Activated CD4-positive, CD25-positive, alpha-beta regulatory T cell treated with anti-CD3 and anti-CD28 coated beads, Interleukin-2, amount 50 U/mL, for 72 hours (primary cell): ENCODE measurements around the gene NTSR1.

Experiments
- DNase-seq: peaks from one replicate; pipeline ENCODE4 v3.0.0; 2021

NTSR1 gene

DNA sequence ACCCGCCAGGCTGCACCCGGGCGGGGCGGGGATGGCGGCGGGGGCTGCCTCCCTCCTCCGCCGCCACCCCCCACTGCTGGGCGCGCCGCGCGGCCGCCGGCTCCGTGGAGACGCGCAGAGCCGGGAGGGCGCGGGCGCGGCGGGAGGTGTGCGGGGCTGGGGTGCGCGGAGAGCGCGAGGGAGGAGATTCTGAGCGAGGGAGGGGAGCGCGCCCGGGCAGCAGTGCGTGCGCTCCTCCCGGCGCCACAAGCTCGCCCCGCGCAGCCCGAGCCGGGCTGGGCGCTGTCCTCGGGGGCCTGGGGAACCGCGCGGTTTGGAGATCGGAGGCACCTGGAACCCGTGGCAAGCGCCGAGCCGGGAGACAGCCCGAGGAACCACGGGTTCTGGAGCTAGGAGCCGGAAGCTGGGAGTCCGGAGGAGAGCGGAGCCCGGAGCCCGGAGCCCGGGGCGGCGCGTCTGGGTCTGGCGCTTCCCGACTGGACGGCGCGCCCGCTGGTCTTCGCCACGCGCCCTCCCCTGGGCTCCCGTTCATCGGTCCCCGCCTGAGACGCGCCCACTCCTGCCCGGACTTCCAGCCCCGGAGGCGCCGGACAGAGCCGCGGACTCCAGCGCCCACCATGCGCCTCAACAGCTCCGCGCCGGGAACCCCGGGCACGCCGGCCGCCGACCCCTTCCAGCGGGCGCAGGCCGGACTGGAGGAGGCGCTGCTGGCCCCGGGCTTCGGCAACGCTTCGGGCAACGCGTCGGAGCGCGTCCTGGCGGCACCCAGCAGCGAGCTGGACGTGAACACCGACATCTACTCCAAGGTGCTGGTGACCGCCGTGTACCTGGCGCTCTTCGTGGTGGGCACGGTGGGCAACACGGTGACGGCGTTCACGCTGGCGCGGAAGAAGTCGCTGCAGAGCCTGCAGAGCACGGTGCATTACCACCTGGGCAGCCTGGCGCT lies at the start of gene NTSR1:
TSS of gene NTSR1 (plus strand) at position 246 of the 946 bp plus-strand sequence. CDS start at position 618, 372 bp downstream.
- DNase-seq: no peak

GRCh38 chr20:62659488-62660239 lies 49.0 kb upstream of the NTSR1 start:
- DNase-seq: no peak

DNA sequence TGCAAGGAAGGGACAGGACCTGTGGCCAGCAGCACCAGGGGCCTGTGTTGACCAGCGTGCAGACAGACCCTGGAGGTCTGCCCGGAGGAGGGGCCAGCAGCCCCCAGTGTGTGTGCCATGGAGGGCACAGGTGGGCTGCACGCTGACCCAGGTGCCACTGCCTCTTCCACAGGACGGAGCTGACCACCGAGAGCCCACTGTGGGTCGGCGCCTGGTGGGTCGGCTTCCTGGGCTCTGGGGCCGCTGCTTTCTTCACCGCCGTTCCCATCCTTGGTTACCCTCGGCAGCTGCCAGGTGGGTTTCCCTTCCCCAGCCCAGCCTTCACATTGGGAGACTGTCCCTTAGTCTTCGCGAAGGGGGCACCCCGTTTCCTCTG lies 48.4 kb upstream of the NTSR1 start:
- no peak for DNase-seq

DNA sequence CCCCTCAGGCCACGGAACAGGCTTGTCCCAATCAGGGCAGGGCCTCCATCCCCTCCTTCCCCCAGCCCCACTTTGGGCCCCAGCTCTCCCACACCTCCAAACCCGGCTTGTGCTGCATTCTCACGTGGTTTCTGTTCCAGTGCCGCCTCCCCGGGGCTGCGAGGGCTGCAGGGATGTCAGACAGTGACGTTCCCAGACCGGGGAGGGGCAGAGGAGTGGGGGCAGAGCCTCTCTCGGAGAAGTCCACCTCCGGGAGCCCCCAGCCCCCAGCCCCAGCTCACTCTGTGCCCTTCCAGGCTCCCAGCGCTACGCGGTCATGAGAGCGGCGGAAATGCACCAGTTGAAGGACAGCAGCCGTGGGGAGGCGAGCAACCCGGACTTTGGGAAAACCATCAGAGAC lies 47.9 kb upstream of the NTSR1 start:
- DNase-seq: no peak

GRCh38 chr20:62661647-62662046 lies 47.0 kb upstream of the NTSR1 start:
- DNase-seq: no peak

DNA sequence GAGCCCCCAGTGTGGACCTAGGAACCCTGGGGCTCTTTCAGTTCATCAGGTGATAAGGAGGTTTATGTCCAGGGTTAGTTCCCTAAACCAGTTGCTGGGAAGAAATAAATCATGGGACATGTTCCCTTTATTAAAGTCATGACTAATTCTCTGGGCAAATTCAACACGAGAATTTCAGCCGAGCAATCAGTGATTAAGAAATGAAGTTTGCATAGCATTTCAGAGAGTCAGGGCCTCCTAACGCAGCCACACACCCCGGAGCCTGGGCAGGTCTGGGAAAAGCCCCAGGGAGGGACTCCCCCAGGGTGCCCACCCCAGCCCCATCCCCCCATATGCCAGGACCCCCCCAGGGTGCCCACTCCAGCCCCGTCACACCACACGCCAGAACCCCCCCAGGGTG lies 46.2 kb upstream of the NTSR1 start:
- no peak for DNase-seq

GRCh38 chr20:62663145-62664018 lies 45.3 kb upstream of the NTSR1 start:
- no peak for DNase-seq

GRCh38 chr20:62664019-62664971 lies 44.3 kb upstream of the NTSR1 start:
- DNase-seq: no peak

DNA sequence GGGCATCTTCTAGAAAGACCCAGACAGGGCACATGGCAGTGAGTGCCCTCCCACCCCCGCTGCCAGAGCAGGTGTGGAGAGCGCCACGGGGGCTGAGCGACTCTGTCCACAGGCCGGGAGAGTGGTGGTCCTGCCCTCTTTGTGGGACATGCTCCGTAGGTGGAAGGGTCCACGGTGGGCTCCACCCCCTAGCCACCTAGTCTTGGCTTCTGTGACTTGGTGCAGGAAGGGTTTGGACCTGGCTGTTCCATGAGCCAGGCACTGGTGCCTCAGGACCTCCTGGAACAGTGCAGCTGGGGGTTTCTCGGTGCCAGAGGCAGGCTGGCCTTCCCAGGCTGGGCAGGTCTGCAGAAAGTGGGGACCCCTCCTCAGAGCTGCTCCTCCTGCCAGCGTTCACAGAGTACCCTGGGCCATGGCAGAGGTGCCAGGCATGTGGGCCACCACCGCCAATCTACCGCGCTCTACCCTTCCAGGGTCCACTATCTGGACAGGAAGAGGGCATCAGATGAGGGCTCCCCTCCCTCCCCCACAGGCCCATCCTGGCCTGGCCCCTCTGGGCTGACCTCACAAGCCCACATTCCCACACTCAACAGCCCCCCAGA lies 43.4 kb upstream of the NTSR1 start:
- no peak for DNase-seq

DNA sequence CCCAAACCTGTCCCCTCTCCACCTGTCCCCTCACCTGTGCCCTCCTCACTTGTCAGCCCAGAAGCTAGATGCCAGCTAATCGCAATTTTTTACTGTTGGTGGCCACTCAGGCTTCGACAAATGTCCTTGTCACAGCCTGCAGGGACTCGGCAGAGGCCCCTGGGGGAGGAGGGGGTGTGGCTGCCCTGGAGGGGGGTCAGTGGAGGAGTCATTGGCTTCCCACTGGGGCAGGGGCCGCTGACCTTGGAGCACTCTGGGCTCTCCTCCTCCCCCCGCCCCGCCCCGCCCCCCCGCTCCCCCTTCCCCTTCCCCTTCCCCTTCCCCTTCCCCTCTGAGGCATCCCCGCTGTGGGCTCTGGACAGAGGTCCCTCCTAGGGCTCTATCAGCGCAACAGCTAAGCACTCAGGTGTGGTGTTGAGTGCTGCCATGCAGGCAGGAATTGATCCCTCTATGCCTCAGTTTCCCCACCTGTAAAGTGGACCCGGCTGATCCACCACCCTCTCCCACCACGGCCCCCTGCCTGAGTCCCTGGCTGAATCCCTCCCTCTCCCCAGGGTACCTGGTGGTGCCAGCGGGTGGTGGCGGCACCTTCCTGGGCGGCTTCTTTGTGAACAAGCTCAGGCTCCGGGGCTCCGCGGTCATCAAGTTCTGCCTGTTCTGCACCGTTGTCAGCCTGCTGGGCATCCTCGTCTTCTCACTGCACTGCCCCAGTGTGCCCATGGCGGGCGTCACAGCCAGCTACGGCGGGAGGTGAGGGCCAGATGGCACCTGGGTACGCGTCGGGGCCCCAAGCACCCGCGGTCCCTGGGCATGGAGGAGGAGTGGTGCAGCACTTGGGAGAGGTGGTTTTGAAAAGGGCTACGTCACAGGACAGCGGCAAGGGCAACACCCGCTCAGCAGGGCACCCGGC lies 42.6 kb upstream of the NTSR1 start:
- no peak for DNase-seq

GRCh38 chr20:62666736-62667529 lies 41.7 kb upstream of the NTSR1 start:
- no peak for DNase-seq

DNA sequence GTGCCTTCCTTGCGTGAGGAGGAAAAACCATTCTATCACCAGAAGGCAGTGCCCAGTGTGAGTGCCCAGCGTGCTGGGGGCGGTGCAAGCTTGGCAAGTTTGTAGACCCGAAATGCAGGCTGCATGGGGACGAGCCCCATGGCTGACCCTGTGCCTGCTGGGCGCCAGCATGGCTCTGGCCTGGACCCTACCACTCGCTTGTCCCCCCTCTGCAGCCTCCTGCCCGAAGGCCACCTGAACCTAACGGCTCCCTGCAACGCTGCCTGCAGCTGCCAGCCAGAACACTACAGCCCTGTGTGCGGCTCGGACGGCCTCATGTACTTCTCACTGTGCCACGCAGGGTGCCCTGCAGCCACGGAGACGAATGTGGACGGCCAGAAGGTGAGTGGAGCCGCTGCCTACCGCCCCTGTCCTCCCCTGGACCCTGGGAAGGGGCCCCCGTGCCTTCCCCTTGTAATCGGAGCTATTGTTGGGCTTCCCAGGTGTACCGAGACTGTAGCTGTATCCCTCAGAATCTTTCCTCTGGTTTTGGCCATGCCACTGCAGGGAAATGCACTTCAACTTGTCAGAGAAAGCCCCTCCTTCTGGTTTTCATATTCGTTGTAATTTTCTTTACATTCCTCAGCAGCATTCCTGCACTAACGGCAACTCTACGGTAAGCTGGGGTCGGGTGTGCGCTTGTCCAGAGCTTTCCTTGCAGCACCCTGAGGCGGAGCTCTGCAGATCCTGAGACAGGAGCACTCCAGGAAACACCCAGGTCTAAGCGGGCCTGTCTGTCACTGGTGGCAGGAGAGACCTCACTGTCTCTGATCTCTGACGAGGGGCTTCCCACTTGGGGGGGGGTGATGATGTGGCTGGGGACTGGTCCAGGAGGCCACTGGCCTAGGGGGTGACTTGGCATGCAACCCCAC lies 40.9 kb upstream of the NTSR1 start:
- DNase-seq: no peak

- DNase-seq: no peak
These were observed 40.1 kb upstream of the NTSR1 start for GRCh38 chr20:62668441-62669027.

- DNase-seq: no peak
These were observed 39.4 kb upstream of the NTSR1 start for GRCh38 chr20:62669249-62669648.

DNA sequence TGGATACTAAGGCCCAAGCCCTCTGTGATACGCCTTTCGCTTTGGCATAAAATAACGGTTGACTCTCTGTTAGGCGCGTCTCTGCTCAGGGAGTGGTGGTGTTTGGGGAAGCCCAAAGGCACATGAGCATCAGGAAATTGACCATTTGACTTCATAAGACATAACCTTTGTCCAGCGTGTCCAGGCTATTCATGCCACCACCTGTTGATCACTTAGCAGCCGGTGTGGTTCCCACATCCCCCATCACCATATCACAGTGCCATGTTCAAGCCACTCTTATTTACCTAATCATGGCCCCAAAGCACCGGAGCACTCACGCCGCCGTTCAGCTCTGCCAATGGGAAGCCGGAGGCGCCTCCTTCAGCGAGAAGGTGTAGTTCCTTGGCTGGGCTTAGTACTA lies 38.5 kb upstream of the NTSR1 start:
- DNase-seq: no peak

DNA sequence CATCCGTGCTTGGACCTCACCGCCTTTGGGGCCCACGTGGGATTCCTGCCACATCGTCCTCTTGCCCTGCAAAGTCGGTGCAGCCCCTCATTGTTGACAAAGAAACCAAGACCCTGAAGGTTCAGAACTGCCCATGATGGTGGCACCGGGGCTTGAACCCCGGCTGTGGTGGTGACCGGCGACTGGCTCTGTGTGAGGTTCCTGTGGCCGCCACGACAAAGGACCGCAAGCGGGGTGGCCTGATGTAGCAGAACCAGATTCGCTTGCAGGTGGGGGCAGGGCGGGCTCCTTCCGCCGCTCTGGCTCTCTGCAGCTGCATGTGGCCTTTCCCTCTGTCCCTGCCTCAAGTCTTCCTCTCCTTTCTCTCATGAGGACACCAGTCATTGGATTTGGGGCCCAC lies 37.6 kb upstream of the NTSR1 start:
- DNase-seq: no peak

GRCh38 chr20:62671765-62672164 lies 36.9 kb upstream of the NTSR1 start:
- DNase-seq: no peak

DNA sequence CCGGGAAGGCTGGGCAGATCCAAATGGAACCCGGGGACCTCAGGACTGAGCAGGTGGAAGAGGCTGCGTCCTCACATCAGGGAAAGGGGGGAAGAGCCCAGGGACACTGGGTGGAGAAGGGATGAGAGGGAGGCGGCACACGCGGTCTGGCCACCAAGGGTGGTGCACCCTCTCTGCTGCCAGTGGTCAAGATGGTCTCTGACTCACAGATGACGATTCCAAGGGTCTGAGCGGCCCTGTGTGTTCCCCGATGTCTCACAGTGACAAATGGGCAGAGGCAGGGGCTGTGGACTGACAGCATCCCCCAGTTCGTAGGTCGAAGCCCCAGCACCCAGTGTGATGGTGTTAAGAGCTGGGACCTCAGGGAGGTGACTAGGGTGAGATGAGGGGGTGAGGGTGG lies 34.3 kb upstream of the NTSR1 start:
- DNase-seq: no peak
